K562 (cell line): ENCODE results near the gene TNFAIP6. TPM values are rescaled to one million over a fixed set of nuclear protein-coding genes. Genes with fewer than 3 reads are reported as not detected.

Experiments used
- CREB1 ChIP-seq, 2 experiments: sonication (generic) in 1 of 2; formaldehyde crosslinking in 1 of 2; IDR thresholded peaks; 2 replicates each; pipeline versions ENCODE4 v1.6.1 to v1.8.0; 2012 to 2022; ENCODE audit warnings: inconsistent platforms in 1 of 2, mild to moderate bottlenecking in 1 of 2, missing genetic modification reagents in 1 of 2, moderate library complexity in 1 of 2
- MCM2 ChIP-seq: fragments of 450-650 bp; IDR thresholded peaks from 2 replicates; pipeline ENCODE4 v1.6.1; 2017; ENCODE audit warnings: low read depth, mild to moderate bottlenecking
- PYGO2 ChIP-seq: fragments of 450-650 bp; IDR thresholded peaks from 2 replicates; pipeline ENCODE4 v1.6.1; 2016; ENCODE audit warnings: mild to moderate bottlenecking, missing genetic modification characterization, moderate library complexity, missing compliant biosample characterization
- ZKSCAN8 ChIP-seq: fragments of 200-800 bp; sonication (Bioruptor generic); IDR thresholded peaks from 2 replicates; pipeline ENCODE4 v1.6.1; 2016; ENCODE audit warnings: missing genetic modification characterization, missing compliant biosample characterization
- polyA plus RNA-seq, 8 experiments: library from polyadenylated mRNA; depleted of rRNA in 4 of 8; stranded (reverse) in 5 of 8; unstranded in 3 of 8; fragments of >200 nt; fragmentation: Nextera tagmentation in 2 of 8; fragmentation: Illumina TruSeq in 1 of 8; extraction: Ambion mirVana in 2 of 8; extraction: Trizol in 1 of 8; gene quantifications; 2 replicates each; pipeline versions ENCODE4 v1.2.1 to v1.2.3, GENCODE V29; 2011 to 2014; ENCODE audit warnings: inconsistent platforms in 1 of 8, missing spikeins in 1 of 8
- total RNA-seq, 7 experiments: library from RNA; depleted of rRNA in 6 of 7; stranded (reverse); fragments of >200 nt in 6 of 7; fragmentation: Illumina TruSeq in 2 of 7; extraction: Trizol in 2 of 7; gene quantifications; 2 replicates each; pipeline versions ENCODE4 v1.2.1 to v1.2.3, GENCODE V29; 2011 to 2021; ENCODE audit warnings: low replicate concordance in 1 of 7
- TF ChIP-seq, protein P1 (sequence below): fragments of 250-450 bp; sonication (Bioruptor Pico); IDR thresholded peaks from 2 replicates; pipeline ENCODE4 v1.5.0; 2021; ENCODE audit warnings: mild to moderate bottlenecking, borderline replicate concordance
- TF ChIP-seq, protein P2 (sequence below): sonication (generic); formaldehyde crosslinking; IDR thresholded peaks from 2 replicates; pipeline ENCODE4 v1.8.0; 2023; ENCODE audit warnings: mild to moderate bottlenecking, missing genetic modification reagents
- TF ChIP-seq, protein P3 (sequence below): sonication (generic); formaldehyde crosslinking; IDR thresholded peaks from 2 replicates; pipeline ENCODE4 v1.8.0; 2022; ENCODE audit warnings: mild to moderate bottlenecking, low read depth, missing genetic modification reagents
- TF ChIP-seq, protein P4 (sequence below): fragments of 450-650 bp; IDR thresholded peaks from 2 replicates; pipeline ENCODE4 v1.6.1; 2017; ENCODE audit warnings: mild to moderate bottlenecking, moderate library complexity
- TF ChIP-seq, protein P5 (sequence below): fragments of 250-450 bp; sonication (Bioruptor Pico); IDR thresholded peaks from 2 replicates; pipeline ENCODE4 v1.9.0; 2021; ENCODE audit warnings: mild to moderate bottlenecking
- TF ChIP-seq, protein P6 (sequence below): fragments of 450-650 bp; formaldehyde crosslinking; IDR thresholded peaks from 2 replicates; pipeline ENCODE4 v1.4.0; 2022; ENCODE audit warnings: missing genetic modification characterization

The TNFAIP6 gene
- total and polyA plus RNA-seq, 9 of the 15 experiments (the other 6 are each of a cell fraction or from before 2014, with no cell fraction given): 0.07 to 0.28 (median 0.08) TPM; not detected in 6

DNA sequence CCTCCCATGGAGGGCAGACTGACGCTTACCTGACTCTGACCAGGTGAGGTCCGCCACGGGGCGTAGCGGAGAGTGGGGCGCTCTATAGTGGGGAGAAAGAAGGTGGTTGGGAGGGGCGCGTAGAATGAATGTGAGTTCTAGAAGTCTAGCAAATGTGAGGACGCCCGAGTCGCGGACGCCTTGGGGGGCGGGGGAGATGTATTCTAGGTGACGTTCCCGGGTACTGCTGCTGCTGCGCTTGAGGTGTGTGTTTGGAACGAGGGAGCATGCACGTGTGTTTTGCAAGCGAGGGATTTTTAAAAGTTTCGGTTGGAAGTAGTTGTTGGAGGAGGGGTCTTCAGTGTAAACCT lies 53.1 kb downstream of the TNFAIP6 start (continued):
- TF ChIP-seq, protein P1, sequence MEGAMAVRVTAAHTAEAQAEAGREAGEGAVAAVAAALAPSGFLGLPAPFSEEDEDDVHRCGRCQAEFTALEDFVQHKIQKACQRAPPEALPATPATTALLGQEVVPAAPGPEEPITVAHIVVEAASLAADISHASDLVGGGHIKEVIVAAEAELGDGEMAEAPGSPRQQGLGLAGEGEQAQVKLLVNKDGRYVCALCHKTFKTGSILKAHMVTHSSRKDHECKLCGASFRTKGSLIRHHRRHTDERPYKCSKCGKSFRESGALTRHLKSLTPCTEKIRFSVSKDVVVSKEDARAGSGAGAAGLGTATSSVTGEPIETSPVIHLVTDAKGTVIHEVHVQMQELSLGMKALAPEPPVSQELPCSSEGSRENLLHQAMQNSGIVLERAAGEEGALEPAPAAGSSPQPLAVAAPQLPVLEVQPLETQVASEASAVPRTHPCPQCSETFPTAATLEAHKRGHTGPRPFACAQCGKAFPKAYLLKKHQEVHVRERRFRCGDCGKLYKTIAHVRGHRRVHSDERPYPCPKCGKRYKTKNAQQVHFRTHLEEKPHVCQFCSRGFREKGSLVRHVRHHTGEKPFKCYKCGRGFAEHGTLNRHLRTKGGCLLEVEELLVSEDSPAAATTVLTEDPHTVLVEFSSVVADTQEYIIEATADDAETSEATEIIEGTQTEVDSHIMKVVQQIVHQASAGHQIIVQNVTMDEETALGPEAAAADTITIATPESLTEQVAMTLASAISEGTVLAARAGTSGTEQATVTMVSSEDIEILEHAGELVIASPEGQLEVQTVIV (CRISPR knock-in tag): no peak
- TF ChIP-seq, protein P2, sequence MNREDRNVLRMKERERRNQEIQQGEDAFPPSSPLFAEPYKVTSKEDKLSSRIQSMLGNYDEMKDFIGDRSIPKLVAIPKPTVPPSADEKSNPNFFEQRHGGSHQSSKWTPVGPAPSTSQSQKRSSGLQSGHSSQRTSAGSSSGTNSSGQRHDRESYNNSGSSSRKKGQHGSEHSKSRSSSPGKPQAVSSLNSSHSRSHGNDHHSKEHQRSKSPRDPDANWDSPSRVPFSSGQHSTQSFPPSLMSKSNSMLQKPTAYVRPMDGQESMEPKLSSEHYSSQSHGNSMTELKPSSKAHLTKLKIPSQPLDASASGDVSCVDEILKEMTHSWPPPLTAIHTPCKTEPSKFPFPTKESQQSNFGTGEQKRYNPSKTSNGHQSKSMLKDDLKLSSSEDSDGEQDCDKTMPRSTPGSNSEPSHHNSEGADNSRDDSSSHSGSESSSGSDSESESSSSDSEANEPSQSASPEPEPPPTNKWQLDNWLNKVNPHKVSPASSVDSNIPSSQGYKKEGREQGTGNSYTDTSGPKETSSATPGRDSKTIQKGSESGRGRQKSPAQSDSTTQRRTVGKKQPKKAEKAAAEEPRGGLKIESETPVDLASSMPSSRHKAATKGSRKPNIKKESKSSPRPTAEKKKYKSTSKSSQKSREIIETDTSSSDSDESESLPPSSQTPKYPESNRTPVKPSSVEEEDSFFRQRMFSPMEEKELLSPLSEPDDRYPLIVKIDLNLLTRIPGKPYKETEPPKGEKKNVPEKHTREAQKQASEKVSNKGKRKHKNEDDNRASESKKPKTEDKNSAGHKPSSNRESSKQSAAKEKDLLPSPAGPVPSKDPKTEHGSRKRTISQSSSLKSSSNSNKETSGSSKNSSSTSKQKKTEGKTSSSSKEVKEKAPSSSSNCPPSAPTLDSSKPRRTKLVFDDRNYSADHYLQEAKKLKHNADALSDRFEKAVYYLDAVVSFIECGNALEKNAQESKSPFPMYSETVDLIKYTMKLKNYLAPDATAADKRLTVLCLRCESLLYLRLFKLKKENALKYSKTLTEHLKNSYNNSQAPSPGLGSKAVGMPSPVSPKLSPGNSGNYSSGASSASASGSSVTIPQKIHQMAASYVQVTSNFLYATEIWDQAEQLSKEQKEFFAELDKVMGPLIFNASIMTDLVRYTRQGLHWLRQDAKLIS (CRISPR knock-in tag): peak; percentile 7; the same call in 1 of the 2 replicates
- no peak for TF ChIP-seq MCM2
- TF ChIP-seq, protein P3, sequence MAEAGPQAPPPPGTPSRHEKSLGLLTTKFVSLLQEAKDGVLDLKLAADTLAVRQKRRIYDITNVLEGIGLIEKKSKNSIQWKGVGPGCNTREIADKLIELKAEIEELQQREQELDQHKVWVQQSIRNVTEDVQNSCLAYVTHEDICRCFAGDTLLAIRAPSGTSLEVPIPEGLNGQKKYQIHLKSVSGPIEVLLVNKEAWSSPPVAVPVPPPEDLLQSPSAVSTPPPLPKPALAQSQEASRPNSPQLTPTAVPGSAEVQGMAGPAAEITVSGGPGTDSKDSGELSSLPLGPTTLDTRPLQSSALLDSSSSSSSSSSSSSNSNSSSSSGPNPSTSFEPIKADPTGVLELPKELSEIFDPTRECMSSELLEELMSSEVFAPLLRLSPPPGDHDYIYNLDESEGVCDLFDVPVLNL (CRISPR knock-in tag): no peak
- no peak for TF ChIP-seq ZKSCAN8 (CRISPR knock-in tag)
- TF ChIP-seq, protein P4, sequence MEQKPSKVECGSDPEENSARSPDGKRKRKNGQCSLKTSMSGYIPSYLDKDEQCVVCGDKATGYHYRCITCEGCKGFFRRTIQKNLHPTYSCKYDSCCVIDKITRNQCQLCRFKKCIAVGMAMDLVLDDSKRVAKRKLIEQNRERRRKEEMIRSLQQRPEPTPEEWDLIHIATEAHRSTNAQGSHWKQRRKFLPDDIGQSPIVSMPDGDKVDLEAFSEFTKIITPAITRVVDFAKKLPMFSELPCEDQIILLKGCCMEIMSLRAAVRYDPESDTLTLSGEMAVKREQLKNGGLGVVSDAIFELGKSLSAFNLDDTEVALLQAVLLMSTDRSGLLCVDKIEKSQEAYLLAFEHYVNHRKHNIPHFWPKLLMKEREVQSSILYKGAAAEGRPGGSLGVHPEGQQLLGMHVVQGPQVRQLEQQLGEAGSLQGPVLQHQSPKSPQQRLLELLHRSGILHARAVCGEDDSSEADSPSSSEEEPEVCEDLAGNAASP: no peak
- TF ChIP-seq, protein P5, sequence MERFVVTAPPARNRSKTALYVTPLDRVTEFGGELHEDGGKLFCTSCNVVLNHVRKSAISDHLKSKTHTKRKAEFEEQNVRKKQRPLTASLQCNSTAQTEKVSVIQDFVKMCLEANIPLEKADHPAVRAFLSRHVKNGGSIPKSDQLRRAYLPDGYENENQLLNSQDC: no peak
- no peak for TF ChIP-seq CREB1 (IDR thresholded peaks at IDR 0.05)
- TF ChIP-seq CREB1 (CRISPR knock-in tag; IDR thresholded peaks at IDR 0.05): 0 out of 2 replicates have a peak, but pooled peaks have one; percentile 19
- TF ChIP-seq PYGO2 (tag): no peak
- TF ChIP-seq, protein P6, sequence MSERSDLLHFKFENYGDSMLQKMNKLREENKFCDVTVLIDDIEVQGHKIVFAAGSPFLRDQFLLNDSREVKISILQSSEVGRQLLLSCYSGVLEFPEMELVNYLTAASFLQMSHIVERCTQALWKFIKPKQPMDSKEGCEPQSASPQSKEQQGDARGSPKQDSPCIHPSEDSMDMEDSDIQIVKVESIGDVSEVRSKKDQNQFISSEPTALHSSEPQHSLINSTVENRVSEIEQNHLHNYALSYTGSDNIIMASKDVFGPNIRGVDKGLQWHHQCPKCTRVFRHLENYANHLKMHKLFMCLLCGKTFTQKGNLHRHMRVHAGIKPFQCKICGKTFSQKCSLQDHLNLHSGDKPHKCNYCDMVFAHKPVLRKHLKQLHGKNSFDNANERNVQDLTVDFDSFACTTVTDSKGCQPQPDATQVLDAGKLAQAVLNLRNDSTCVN (CRISPR knock-in tag): no peak
- TF ChIP-seq, all 486 proteins: peak for 23
